DND-41 (cell line): Measurements from ENCODE around the gene C1QTNF1.
A peak's percentile ranks its signal among the peaks of the same experiment; 100 is the strongest.

Experiments used
- ATAC-seq: fragments of 200-7000 bp; cut with Tn5 transposase; 3 replicates; pipeline ENCODE4 v1.9.1; 2021; ENCODE audit warnings: low read depth; ENCODE audit not compliant: insufficient read depth
- DNase-seq: peaks from one replicate; pipeline ENCODE4 v3.0.0-alpha.2; 2020
- H2AFZ ChIP-seq: 2 replicates; pipeline ENCODE4 v1.6.0; 2012; ENCODE audit warnings: low read depth, low read length
- H3K27ac ChIP-seq: 2 replicates; pipeline ENCODE4 v1.5.1; 2012; ENCODE audit warnings: low read length, inconsistent platforms
- H3K27me3 ChIP-seq: fragments of 200-600 bp; sonication (generic); 2 replicates; pipeline ENCODE4 v1.6.0; 2012; ENCODE audit warnings: low read length, mild to moderate bottlenecking, inconsistent platforms; ENCODE audit not compliant: insufficient read depth, poor library complexity
- H3K36me3 ChIP-seq: 2 replicates; pipeline ENCODE4 v1.5.1; 2012; ENCODE audit warnings: low read length, inconsistent platforms; ENCODE audit not compliant: insufficient read depth
- H3K4me1 ChIP-seq: 2 replicates; pipeline ENCODE4 v1.5.1; 2012; ENCODE audit warnings: mild to moderate bottlenecking, low read length; ENCODE audit not compliant: insufficient read depth
- H3K4me2 ChIP-seq: 2 replicates; pipeline ENCODE4 v1.6.0; 2012; ENCODE audit warnings: mild to moderate bottlenecking, moderate library complexity, low read length, inconsistent platforms; ENCODE audit not compliant: insufficient read depth
- H3K4me3 ChIP-seq, 2 experiments: fragments of 200-600 bp in 1 of 2; shearing (Covaris generic) in 1 of 2; 2 replicates each; pipeline ENCODE4 v1.5.1; 2012 to 2016; ENCODE audit warnings: inconsistent platforms in 2 of 2, low read length in 2 of 2, mild to moderate bottlenecking in 2 of 2, low read depth in 1 of 2, moderate library complexity in 1 of 2
- H3K79me2 ChIP-seq: 2 replicates; pipeline ENCODE4 v1.6.0; 2012; ENCODE audit warnings: low read length, inconsistent platforms; ENCODE audit not compliant: insufficient read depth
- H3K9ac ChIP-seq: 2 replicates; pipeline ENCODE4 v1.6.0; 2012; ENCODE audit warnings: low read depth, mild to moderate bottlenecking, inconsistent platforms, low read length, moderate library complexity
- H3K9me3 ChIP-seq: 2 replicates; pipeline ENCODE4 v1.5.1; 2012; ENCODE audit warnings: low read length, moderate library complexity, mild to moderate bottlenecking, inconsistent platforms; ENCODE audit not compliant: insufficient read depth, severe bottlenecking
- H4K20me1 ChIP-seq: 2 replicates; pipeline ENCODE4 v1.6.0; 2012; ENCODE audit warnings: low read length; ENCODE audit not compliant: insufficient read depth
- CTCF ChIP-seq: IDR thresholded peaks from 2 replicates; pipeline ENCODE4 v1.5.1; 2012; ENCODE audit warnings: borderline replicate concordance, low read length, moderate library complexity, mild to moderate bottlenecking; ENCODE audit not compliant: poor library complexity, severe bottlenecking; ENCODE audit errors: extremely low read depth
- EZH2 ChIP-seq: IDR thresholded peaks from 3 replicates; pipeline ENCODE4 v1.6.1; 2012; ENCODE audit warnings: borderline replicate concordance, low read depth, mild to moderate bottlenecking, moderate library complexity, low read length, inconsistent platforms; ENCODE audit not compliant: severe bottlenecking

The C1QTNF1 gene

GRCh38 chr17:78986048-78986648 is 37.8 kb upstream of the C1QTNF1 start:
- H3K4me2 ChIP-seq, result no peak overlapping the region
- no peak for DNase-seq
- H3K27me3 ChIP-seq, result no peaks in the 10 kb centered on the region
- no peak overlapping the region for H3K4me3 ChIP-seq
- peaks cover 11% of the 10 kb centered on the region for H3K36me3 ChIP-seq
- 0 out of 3 replicates have a peak, but pooled peaks have one; percentile 45 for ATAC-seq
- no peak for TF ChIP-seq EZH2
- TF ChIP-seq CTCF, result peak; percentile 29
- H3K9me3 ChIP-seq, result no peaks in the 10 kb centered on the region
- no peak overlapping the region for H3K27ac ChIP-seq
- no peaks in the 10 kb centered on the region for H3K79me2 ChIP-seq
- H3K9ac ChIP-seq, result no peak overlapping the region
- no peak overlapping the region for H2AFZ ChIP-seq
- H4K20me1 ChIP-seq, result no peaks in the 10 kb centered on the region; the same call in 1 of the 2 replicates
- no peaks in the 10 kb centered on the region for H3K4me1 ChIP-seq

- H3K4me2 ChIP-seq, result no peak overlapping the region
Observed at GRCh38 chr17:78986649-78987328, 37.2 kb upstream of the C1QTNF1 start.

GRCh38 chr17:78988152-78988551 is 35.8 kb upstream of the C1QTNF1 start:
- DNase-seq, result no peak
- Histone ChIP-seq H3K4me2 (no peak overlapping the region), H4K20me1 (peaks cover 15% of the 10 kb centered on the region), H3K36me3 (peaks cover 31% of the 10 kb centered on the region), H2AFZ (no peak overlapping the region), H3K9me3 (no peaks in the 10 kb centered on the region), H3K4me1 (no peaks in the 10 kb centered on the region), H3K27ac (no peak overlapping the region), H3K4me3 (no peak overlapping the region), H3K27me3 (no peaks in the 10 kb centered on the region), H3K9ac (no peak overlapping the region), H3K79me2 (0 out of 2 replicates have a peak, but pooled peaks cover 5% of the 10 kb centered on the region)
- no peak for TF ChIP-seq CTCF
- TF ChIP-seq EZH2, result no peak
- ATAC-seq, result no peak

More at GRCh38 chr17:78986649-78987328, 37.2 kb upstream of the C1QTNF1 start:
- TF ChIP-seq CTCF, result no peak
- no peak for TF ChIP-seq EZH2
- no peaks in the 10 kb centered on the region for H3K79me2 ChIP-seq
- H3K4me3 ChIP-seq, result no peak overlapping the region
- no peak overlapping the region for H2AFZ ChIP-seq
- DNase-seq, result no peak
- ATAC-seq, result 0 out of 3 replicates have a peak, but pooled peaks have one; percentile 17
- no peaks in the 10 kb centered on the region for H3K4me1 ChIP-seq
- no peaks in the 10 kb centered on the region for H3K27me3 ChIP-seq
- no peak overlapping the region for H3K27ac ChIP-seq
- no peaks in the 10 kb centered on the region for H3K9me3 ChIP-seq
- H3K9ac ChIP-seq, result no peak overlapping the region
- peaks cover 4% of the 10 kb centered on the region; the same call in 1 of the 2 replicates for H4K20me1 ChIP-seq
- peaks cover 17% of the 10 kb centered on the region for H3K36me3 ChIP-seq
